HG03460 (cell line): ENCODE measurements around the gene SMIM5.

ENCODE experiments used
- ATAC-seq: cut with Tn5 transposase; IDR thresholded peaks from one replicate; pipeline ENCODE4 v1.9.1; 2021; ENCODE audit not compliant: unreplicated experiment

Gene SMIM5

GRCh38 chr17:75602644-75603043 lies 30.6 kb upstream of the SMIM5 start:
- no peak for ATAC-seq

- ATAC-seq, result no peak
Observed at GRCh38 chr17:75603123-75603522, 30.1 kb upstream of the SMIM5 start.

GRCh38 chr17:75604034-75604695 lies 29.1 kb upstream of the SMIM5 start:
- no peak for ATAC-seq

GRCh38 chr17:75605790-75606189 lies 27.4 kb upstream of the SMIM5 start:
- no peak for ATAC-seq

- no peak for ATAC-seq
Observed at GRCh38 chr17:75607086-75607485, 26.1 kb upstream of the SMIM5 start.

- ATAC-seq, result no peak
Observed at GRCh38 chr17:75610103-75610984, 22.9 kb upstream of the SMIM5 start.

- no peak for ATAC-seq
Observed at GRCh38 chr17:75611851-75612429, 21.3 kb upstream of the SMIM5 start.

- no peak for ATAC-seq
Observed at GRCh38 chr17:75612906-75613626, 20.2 kb upstream of the SMIM5 start.

GRCh38 chr17:75614006-75614405 lies 19.2 kb upstream of the SMIM5 start:
- no peak for ATAC-seq

- ATAC-seq, result no peak
Observed at GRCh38 chr17:75614556-75615270, 18.5 kb upstream of the SMIM5 start.

GRCh38 chr17:75615301-75615700 lies 17.9 kb upstream of the SMIM5 start:
- ATAC-seq, result no peak

GRCh38 chr17:75616521-75617122 lies 16.6 kb upstream of the SMIM5 start:
- no peak for ATAC-seq

GRCh38 chr17:75617218-75617617 lies 16.0 kb upstream of the SMIM5 start:
- ATAC-seq, result no peak

GRCh38 chr17:75617675-75618074 lies 15.6 kb upstream of the SMIM5 start:
- ATAC-seq, result no peak

- no peak for ATAC-seq
Observed at GRCh38 chr17:75619506-75620431, 13.5 kb upstream of the SMIM5 start.

- ATAC-seq, result no peak
Observed at GRCh38 chr17:75621489-75621888, 11.7 kb upstream of the SMIM5 start.

GRCh38 chr17:75622076-75622475 lies 11.2 kb upstream of the SMIM5 start:
- no peak for ATAC-seq

GRCh38 chr17:75622771-75623273 lies 10.4 kb upstream of the SMIM5 start:
- no peak for ATAC-seq

- ATAC-seq, result no peak
Observed at GRCh38 chr17:75623386-75623785, 9.8 kb upstream of the SMIM5 start.
